Stimulated activated CD4-positive, alpha-beta T cell treated with anti-CD3 and anti-CD28 coated beads, Interleukin-4, amount 100 ng/mL, for 1 hour (primary cell): ENCODE measurements around the gene CATSPER3.

Experiments
- DNase-seq: peaks from one replicate; pipeline ENCODE4 v3.0.0-alpha.2; 2020

CATSPER3 gene

DNA sequence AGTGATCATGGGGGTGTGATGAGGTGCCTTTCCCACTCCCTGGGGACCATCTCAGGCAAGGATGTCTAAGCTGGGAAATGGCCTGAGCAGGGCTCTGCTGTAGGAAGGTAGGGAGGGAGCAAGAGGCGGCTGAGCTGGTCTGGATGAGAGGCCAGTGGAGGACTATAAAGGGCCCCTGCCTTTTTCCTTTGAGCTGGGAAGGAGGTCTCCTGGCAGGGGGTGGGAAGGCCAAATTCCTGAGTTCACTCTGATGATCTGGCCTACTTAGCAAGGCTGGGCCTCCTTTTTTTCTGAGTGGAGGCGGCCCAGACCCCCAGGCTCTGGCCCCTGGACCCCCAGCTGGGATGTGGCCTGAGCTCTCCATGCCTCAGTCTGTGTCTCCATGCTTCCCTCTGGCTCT lies 80.6 kb downstream of the CATSPER3 start:
- no peak for DNase-seq

DNA sequence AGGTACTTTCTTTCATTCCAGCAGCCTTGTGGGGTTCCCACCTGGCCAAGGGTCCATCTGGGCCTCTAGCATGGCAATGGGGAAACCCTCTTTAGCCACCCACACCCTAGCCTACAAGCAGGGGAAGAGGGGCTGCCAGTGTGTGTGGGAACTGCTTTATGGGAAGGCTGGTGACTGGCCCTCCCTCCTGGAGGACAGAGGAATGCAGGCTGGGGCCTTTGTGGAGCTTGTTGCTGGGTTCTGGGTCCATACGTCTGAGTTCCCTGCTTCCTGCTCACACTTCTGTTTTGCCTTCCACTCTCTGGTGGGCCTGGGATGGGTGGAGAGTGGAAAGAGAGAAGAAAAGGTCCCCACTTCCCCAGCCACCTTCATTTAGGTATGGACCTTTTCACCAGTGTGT lies 81.2 kb downstream of the CATSPER3 start:
- DNase-seq, result no peak

DNA sequence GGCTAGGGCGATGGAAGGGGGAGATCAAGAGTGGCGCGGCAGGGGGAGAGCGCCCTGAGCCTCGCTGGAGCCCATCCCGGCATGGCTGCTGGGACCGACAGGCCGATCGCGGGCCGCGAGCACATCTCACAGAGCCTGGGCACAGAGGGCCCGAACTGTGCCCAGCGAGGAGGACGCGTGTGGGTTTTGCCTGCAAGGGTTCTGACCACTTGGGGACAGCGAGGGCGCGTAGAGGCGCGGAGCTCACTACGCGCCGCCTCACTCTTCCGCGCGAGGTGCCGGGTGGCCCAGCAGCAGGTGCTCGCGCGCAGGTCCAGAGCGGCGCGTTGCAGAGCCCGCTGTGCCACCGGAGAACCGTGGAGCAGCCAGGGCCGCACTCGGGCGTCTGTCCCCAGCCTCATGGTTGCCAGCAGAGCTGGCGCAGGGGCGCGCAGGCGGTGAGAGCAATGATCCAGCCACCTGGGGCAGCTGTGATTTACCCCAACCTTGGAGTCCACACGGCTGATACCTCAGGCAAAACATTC lies 82.6 kb downstream of the CATSPER3 start:
- no peak for DNase-seq

DNA sequence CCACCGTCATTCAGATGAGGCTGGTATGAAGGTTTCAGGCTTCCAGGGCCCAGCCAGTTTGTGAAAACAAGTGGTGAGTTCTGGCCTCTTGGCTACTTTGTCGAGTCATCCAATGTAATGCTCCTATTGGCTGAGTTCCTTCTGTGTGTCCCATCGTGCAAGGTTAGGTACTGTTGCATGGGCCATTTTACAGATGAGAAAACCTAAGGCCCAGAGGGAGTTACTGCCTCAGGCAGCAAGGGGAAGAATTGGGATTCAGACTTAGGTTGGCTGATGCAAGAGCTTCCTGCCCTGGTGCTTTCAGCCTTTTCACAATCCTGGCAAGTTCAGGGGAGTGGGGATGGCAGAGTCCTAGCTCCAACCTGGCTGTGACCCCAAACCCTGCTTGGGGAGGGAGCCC lies 83.7 kb downstream of the CATSPER3 start:
- no peak for DNase-seq

DNA sequence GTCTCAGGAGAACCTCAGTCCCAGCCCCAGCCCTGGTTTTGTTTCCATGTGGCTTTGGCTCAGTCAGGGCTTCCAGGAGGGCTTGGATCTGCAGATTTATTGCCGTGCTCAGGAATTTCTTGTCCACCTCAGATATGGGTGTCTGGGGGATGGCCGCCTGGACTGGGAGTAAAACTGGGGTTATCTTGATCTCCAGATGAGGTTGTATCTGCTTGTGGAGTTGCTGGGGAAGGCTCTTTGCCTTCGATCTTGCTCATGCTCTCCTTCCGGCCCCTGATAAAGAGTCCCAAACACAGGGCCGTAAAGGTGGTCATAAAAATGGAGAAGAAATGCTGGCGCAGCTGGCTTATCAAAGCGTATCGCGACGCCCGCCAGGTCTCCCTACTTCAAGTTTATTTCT lies 84.2 kb downstream of the CATSPER3 start:
- no peak for DNase-seq

DNA sequence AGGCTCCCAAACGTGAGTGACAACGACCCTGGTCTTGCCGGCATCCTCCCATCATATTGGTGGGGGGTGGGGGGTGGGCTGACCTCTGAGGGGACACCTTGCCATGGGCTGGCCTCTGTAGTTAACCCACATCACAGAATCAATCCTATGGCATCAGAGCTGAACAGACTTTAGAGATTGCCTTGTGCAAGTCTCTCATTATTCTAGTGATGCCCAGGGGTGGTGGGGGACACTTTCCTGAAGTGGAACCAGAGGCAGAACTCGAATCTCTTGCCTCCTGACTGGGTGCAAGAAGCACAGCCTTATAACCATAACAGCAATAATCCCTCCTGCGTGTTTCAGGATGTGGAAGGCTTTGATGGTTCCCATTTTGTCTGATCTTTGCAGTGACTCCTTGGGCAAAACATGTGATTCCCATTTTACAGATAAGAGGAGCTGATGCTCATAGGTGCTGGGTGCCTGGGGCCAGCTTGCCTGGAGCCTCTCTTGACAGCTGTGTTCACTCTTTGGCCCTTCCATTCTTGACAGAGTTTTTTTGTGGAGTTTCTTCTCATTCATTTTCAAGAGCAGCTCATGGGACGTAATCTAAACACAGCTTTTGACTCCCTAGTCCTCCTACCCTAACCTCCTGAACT lies 84.9 kb downstream of the CATSPER3 start:
- no peak for DNase-seq

DNA sequence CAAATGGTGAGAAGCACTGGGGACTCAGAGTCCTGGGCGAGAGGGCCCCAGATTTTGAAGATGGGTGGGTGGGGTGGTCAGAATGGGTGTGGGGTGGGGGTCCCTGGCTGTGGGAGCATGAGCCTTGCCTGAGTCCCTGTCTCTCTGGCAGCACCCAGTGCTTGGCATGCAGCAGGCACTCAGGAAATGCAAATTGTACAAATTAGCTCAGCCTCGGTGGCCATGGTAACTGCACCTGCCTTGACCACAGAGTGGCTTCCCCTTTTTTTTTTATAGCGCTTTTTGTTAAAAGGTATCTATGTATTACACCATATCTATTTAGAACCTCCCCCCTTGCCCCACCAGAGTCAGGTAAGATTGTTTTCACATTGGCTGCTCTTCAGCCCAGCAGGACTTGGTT lies 85.6 kb downstream of the CATSPER3 start:
- no peak for DNase-seq

DNA sequence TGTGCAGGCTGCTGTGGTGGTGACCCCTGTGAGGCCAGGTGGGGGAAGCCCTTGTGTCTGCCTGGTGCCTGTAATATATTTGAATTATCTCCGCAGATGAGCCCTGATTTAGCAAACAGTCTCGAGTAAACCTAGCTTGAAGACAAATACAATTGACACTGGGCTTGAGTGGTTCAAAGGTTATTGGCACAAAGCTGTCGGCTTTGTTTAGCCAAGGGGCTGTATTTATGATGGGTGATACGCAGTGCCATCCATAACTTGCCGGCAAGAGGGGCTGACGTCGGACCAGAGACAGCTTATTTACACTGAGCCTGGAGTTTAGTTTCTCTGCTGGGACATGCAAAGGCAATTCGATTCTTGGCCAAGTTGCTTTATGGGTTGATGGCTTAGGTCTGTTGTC lies 86.3 kb downstream of the CATSPER3 start:
- no peak for DNase-seq

DNA sequence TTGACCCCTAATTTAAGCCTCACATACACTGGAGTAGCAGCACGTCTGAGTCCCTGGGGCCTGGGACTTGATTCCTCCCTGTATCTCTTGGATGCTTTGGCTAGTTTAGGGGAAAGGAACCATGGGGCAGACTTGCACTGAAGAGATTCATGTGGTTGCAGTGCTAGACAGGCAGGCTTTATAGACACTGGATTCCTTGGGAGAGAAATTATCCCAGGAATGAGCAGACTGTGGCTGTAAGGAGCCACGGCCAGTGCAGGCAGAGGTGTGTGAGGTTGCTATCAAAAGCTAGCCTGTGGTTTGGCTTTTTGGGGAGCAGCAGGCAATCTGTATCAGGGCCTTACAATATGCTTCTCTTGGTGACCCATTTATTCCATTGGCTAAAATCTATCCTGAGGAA lies 86.8 kb downstream of the CATSPER3 start:
- no peak for DNase-seq

DNA sequence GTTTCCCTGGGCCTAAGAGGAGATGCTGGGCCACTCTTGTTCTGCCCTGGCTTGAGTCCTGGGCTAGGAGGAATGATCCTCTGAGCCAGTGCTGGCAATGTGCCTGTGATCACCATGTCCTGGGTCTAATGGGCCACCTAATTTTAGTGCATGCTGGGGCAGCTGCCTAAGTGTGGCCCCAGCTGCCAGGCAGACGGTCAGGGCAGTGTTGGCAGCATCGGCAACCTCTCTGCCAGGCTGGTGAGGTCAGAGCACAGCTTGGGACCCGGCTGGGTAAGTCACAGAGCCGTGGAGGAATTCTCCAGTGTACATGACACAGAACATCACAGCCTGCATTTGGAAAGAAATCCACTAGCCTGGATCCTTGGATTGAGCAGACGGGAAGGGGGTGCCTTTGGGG lies 87.7 kb downstream of the CATSPER3 start:
- no peak for DNase-seq

DNA sequence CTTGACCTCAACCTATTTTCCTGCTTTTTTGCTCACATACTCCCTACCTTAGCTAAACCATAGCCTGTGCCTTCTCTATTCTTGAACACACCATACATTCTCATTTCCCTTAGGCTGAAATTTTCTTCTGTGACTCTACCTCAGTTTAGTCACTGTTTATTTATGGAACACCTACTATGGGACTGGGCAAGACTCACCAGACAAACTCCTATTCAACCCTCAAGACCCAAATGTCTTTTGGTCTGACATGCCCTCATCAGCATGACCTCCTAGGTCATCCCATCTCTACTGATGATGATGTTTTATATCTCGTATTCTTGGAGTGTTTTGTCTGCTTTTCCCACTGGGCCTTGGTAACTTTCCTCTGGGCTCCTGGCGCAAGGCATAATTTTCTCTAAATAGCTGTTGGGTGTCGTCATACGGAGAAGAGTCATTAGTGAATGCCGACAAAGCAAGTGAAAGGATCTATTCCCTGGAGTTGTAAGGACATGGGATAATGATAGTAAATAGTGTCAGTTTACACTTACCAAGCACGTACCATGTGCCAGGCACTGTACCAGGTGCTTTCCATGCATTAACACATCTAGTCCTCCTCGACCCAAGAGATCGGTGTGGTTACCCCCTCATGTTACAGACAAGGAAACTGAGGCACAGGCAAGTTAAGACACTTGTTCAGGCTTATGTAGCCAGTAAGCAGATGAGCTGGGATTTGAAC lies 88.8 kb downstream of the CATSPER3 start:
- DNase-seq, result no peak

DNA sequence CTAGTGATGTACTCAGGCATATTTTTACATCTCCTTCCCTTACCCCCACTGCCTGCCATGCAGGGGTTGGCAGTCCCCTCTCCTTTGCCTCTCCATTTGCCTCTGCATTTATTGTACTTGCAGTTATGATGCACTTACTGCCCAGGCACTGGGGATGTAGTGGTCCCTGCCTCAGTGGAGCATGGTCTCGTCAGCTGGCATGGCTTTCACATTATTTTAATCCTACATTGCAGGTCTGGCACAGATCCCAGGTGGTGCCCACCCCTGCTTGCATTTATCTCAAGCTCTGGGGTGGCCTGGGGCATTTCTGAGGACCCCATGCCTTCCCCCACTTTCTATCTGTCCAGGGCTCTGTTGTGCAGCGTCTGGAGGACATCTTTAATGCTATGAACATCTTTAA lies 89.5 kb downstream of the CATSPER3 start:
- DNase-seq, result no peak

DNA sequence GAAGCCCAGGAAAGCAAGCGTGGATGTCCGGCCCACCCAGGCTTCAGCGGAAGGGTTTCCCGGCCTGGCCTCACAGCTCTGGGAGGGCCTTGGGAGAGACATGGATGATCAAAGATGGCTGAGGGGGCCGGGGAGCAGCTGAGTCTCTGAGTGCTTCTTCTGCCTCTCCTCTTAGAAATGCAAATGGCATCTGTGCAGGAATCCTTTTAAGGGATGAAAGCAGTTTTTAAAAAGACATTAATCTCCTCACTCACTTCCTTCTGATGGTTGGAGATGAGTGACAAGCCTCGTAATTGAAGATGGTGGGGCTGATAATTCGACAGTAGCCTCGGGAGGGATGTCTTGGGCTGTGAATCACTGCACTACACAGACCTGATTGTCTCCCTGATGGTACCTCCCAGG lies 90.6 kb downstream of the CATSPER3 start:
- no peak for DNase-seq

DNA sequence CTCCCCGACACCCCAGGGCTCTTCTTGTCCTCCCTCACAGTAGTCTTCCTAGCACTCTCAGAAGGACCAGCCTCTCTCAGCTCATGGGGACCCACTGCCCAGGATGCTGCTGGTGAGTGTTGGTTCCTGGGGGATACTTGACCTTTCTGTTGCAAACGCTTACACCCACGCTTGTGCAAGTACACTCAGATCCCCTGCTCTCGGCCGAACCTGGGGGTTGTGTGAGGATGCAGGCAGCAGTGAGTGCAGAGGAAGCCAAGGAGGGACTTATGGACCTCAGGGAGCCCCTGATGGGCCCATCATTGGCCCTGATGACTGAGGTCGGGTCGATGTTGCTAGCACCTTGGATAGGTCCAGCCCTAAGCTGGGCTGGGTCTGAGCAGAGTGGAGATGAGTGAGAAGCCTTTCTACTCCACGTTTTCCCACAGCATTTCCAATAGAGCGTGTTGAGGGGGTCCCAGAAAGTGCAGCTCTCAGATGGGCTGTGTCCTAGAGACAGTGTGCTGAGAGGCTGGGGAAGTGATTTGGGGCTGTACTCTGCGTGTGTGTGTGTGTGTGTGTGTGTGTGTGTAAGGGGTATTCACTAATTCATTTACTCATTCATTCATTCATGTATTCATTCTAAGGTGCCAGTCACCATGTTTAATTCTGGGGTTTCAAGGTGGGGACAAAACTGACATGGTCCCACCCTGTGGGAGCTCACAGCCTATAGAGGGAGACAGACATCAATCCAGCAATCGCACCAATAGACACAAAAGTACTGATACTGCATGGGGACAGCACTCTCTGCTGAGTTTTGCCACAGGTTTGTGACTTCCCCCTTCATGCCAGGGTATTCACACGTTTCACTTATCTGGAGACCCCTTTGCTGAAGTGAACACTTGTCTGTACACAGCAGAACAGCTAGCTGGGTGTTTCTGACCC lies 91.6 kb downstream of the CATSPER3 start:
- DNase-seq, result no peak

DNA sequence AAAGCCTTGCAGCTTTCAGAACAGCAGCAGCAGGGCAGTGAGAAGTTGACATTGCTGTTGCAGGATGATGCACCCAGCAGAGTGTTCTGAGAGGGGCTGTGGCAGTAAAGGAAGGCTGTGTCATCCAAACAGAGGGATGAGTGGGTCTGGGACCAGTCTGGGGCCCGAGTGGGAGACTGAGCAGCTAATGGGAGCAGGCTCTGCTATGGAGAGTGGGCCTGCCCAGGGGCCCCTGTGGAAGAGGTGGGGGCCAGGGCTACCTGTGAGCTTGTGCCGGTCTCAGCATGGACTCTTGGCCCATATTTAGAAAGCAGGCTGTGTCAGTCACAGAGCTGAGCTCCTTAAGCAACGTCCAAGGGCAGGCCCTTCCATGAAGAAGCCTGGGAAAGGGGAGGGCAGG lies 92.3 kb downstream of the CATSPER3 start:
- DNase-seq, result no peak

DNA sequence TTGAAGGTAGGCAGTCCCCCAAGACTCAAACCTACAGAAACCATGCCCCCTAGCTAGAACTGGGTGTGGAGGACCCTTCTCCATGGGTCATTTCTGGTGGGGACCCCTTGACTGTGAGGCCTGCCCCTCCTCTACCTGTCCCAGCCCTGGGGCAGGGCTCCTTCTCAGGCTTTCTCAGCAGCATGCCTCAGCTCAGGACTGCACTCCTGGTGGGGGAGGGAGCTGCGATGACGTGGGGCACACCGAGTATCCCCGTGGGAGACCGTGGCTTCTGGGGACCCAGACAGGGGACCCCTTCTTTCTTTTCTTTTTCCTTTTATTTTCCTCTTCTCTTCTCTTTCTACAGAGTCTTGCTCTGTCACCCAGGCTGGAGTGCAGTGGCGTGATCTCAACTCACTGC lies 93.3 kb downstream of the CATSPER3 start:
- no peak for DNase-seq
